Transverse colon (tissue), 4 donors: ENCODE results near the gene PCCA. TPM values are rescaled to one million over a fixed set of nuclear protein-coding genes. Genes with fewer than 3 reads are reported as not detected.

Source experiments
- DNase-seq: peaks from one replicate; pipeline ENCODE4 v3.0.0-alpha.2; 2019
- H3K27ac ChIP-seq, 4 donors: fragments of 200-600 bp; sonication (generic); 2 replicates each; pipeline ENCODE4 v1.5.1; 2016 to 2018; ENCODE audit warnings: inconsistent platforms in 4 of 4
- H3K27me3 ChIP-seq: fragments of 200-600 bp; sonication (generic); 2 replicates; pipeline ENCODE4 v1.5.1; 2017; ENCODE audit warnings: inconsistent platforms
- H3K36me3 ChIP-seq, 4 donors: fragments of 200-600 bp; sonication (generic); 2 replicates each; pipeline ENCODE4 v1.5.1; 2017 to 2019; ENCODE audit warnings: inconsistent platforms in 4 of 4
- H3K4me1 ChIP-seq, 4 donors: fragments of 200-600 bp; sonication (generic); 2 replicates each; pipeline ENCODE4 v1.5.1; 2017 to 2020; ENCODE audit warnings: inconsistent platforms in 4 of 4
- H3K4me3 ChIP-seq, 4 donors: fragments of 200-600 bp; sonication (generic); 1 replicate in 1 of 4; 2 replicates in 3 of 4; pipeline versions ENCODE4 v1.5.1 to v1.6.1; 2017 to 2019; ENCODE audit warnings: inconsistent platforms in 4 of 4
- H3K9me3 ChIP-seq, 2 donors: fragments of 200-600 bp; sonication (generic); 2 replicates each; pipeline ENCODE4 v1.5.1; 2017 to 2019; ENCODE audit warnings: inconsistent platforms in 2 of 2
- CTCF ChIP-seq, 5 experiments: fragments of 200-600 bp in 3 of 5; fragments of 450-650 bp in 2 of 5; sonication (generic) in 3 of 5; IDR thresholded peaks; 1 replicate in 2 of 5; 2 replicates in 3 of 5; pipeline ENCODE4 v1.5.1; 2016 to 2017; ENCODE audit warnings: antibody characterized with exemption in 5 of 5, inconsistent platforms in 3 of 5, mild to moderate bottlenecking in 2 of 5, moderate library complexity in 1 of 5
- EP300 ChIP-seq: sonication (generic); formaldehyde crosslinking; IDR thresholded peaks from one replicate; pipeline ENCODE4 v1.6.1; 2017; ENCODE audit warnings: antibody characterized with exemption, low read depth
- POLR2A ChIP-seq: fragments of 450-650 bp; IDR thresholded peaks from one replicate; pipeline ENCODE4 v1.6.1; 2016; ENCODE audit warnings: antibody characterized with exemption, mild to moderate bottlenecking, moderate library complexity
- POLR2AphosphoS5 ChIP-seq, 3 donors: sonication (generic); formaldehyde crosslinking; IDR thresholded peaks; one replicate each; pipeline ENCODE4 v1.6.1; 2016; ENCODE audit warnings: antibody characterized with exemption in 3 of 3
- whole genome bisulfite sequencing, 2 donors: methylation state at CpG; one replicate each; pipeline ENCODE4 v1.1.5; 2018; ENCODE audit warnings: low coverage in 1 of 2; 5-methylcytosine and 5-hydroxymethylcytosine counted together
- in situ Hi-C, 4 donors: fragments of 200-750 bp; cut with MboI; loops; one replicate each; pipeline versions ENCODE4 v1.15.0 to v1.15.1; 2017; ENCODE audit warnings: low sequenced_read_pairs in 3 of 4, low pct_ligation_motif_present in 1 of 4, low pct_unique_long_range_greater_than_20kb in 1 of 4
- intact Hi-C: fragments of 100-400 bp; cut with DNase I; formaldehyde crosslinking; loops from one replicate; pipeline ENCODE4 v1.15.1; 2023; ENCODE audit warnings: low total_unique reads
- total RNA-seq, 4 donors: library from RNA; depleted of rRNA; stranded (reverse); fragments of >200 nt; gene quantifications; one replicate each; pipeline ENCODE4 v1.1.0, GENCODE V29; 2016

The PCCA gene
- total RNA-seq, 4 donors from 2014 or later: 13.1 to 87.8 (median 74.6) TPM

- Histone ChIP-seq H3K27ac (no peak overlapping the region), H3K36me3 (no peaks in the 10 kb centered on the region), H3K4me1 (peaks cover 0 to 33% (median 2%) of the 10 kb centered on the region in 4 donors), H3K4me3 (no peak overlapping the region), H3K27me3 (no peaks in the 10 kb centered on the region), H3K9me3 (no peaks in the 10 kb centered on the region)
- DNase-seq: no peak
- intact Hi-C loops: no loop called here
- 86 to 88% methylated on average over 7 to 9 of the region's 9 CpGs for WGBS, 2 donors
- in situ Hi-C loops: no loop called here
- TF ChIP-seq CTCF (IDR thresholded peaks at IDR 0.05): no peak
- TF ChIP-seq POLR2AphosphoS5 (IDR thresholded peaks at IDR 0.05): no peak
- no peak for TF ChIP-seq EP300
- no peak for TF ChIP-seq POLR2A
Measured at GRCh38 chr13:100439247-100439970, 350.5 kb downstream of the PCCA start.

- H3K27me3 ChIP-seq: no peaks in the 10 kb centered on the region
- TF ChIP-seq CTCF (IDR thresholded peaks at IDR 0.05): no peak
- no peak for TF ChIP-seq POLR2AphosphoS5 (IDR thresholded peaks at IDR 0.05)
- TF ChIP-seq EP300: no peak
- TF ChIP-seq POLR2A: no peak
- DNase-seq: no peak
- no peaks in the 10 kb centered on the region for H3K9me3 ChIP-seq
- H3K27ac ChIP-seq: no peak overlapping the region
- no peaks in the 10 kb centered on the region for H3K36me3 ChIP-seq
- 61 to 63% methylated on average over 4 of the region's 4 CpGs for WGBS, 2 donors
- intact Hi-C loops: no loop called here
- peaks cover 0 to 23% (median 0%) of the 10 kb centered on the region in 4 donors for H3K4me1 ChIP-seq
- in situ Hi-C loops: no loop called here
- no peak overlapping the region for H3K4me3 ChIP-seq
Measured at GRCh38 chr13:100440751-100441425, 352.0 kb downstream of the PCCA start.

GRCh38 chr13:100442095-100442832 lies 353.4 kb downstream of the PCCA start:
- in situ Hi-C loops: no loop called here
- intact Hi-C loops: no loop called here
- H3K4me3 ChIP-seq: no peak overlapping the region
- H3K4me1 ChIP-seq: peaks cover 0 to 11% (median 0%) of the 10 kb centered on the region in 4 donors
- H3K27ac ChIP-seq: peak overlapping the region in 1 of 4 donors; percentile 31
- H3K9me3 ChIP-seq: no peaks in the 10 kb centered on the region
- H3K36me3 ChIP-seq: no peaks in the 10 kb centered on the region
- TF ChIP-seq EP300 (no peak), POLR2AphosphoS5 (IDR thresholded peaks at IDR 0.05) (no peak), CTCF (IDR thresholded peaks at IDR 0.05) (peak in 1 of 5 experiments; percentile 24), POLR2A (no peak)
- 84 to 94% methylated on average over 3 to 9 of the region's 9 CpGs for WGBS, 2 donors
- H3K27me3 ChIP-seq: no peaks in the 10 kb centered on the region
- DNase-seq: no peak
